Omental fat pad (tissue), 4 donors: ENCODE results near the gene ARSI. TPM values are rescaled to one million over a fixed set of nuclear protein-coding genes. Genes with fewer than 3 reads are reported as not detected.

Experiments
- ATAC-seq: fragments of 150-250 bp; one replicate; pipeline ENCODE4 v1.9.1; 2016; ENCODE audit warnings: mild to moderate bottlenecking, moderate library complexity; ENCODE audit not compliant: low FRiP score
- DNase-seq: peaks from one replicate; pipeline ENCODE4 v3.0.0-alpha.2; 2019; ENCODE audit warnings: low spot score
- CTCF ChIP-seq, 3 donors: fragments of 450-650 bp; IDR thresholded peaks; one replicate each; pipeline ENCODE4 v1.5.1; 2016 to 2017; ENCODE audit warnings: antibody characterized with exemption in 3 of 3, mild to moderate bottlenecking in 3 of 3, moderate library complexity in 2 of 3
- total RNA-seq, 4 donors: library from RNA; depleted of rRNA; stranded (reverse); fragments of >200 nt; gene quantifications; one replicate each; pipeline ENCODE4 v1.1.0, GENCODE V29; 2016

The ARSI gene
- total RNA-seq, 4 donors from 2014 or later = 0.69 to 43.1 (median 3.6) TPM

- ATAC-seq (peak; percentile 25), DNase-seq (no peak)
- TF ChIP-seq CTCF (IDR thresholded peaks at IDR 0.05) = no peak
Measured at GRCh38 chr5:150298701-150299451, 3.8 kb downstream of the ARSI start.

- DNase-seq (no peak), ATAC-seq (no peak)
- no peak for TF ChIP-seq CTCF (IDR thresholded peaks at IDR 0.05)
Measured at GRCh38 chr5:150297934-150298595, 4.6 kb downstream of the ARSI start.

GRCh38 chr5:150297236-150297890 lies 5.3 kb downstream of the ARSI start:
- no peak for TF ChIP-seq CTCF (IDR thresholded peaks at IDR 0.05)
- no peak for ATAC-seq
- no peak for DNase-seq

GRCh38 chr5:150296496-150296895 lies 6.2 kb downstream of the ARSI start:
- no peak for TF ChIP-seq CTCF (IDR thresholded peaks at IDR 0.05)
- ATAC-seq = no peak
- DNase-seq = no peak

GRCh38 chr5:150295741-150296486 lies 6.8 kb downstream of the ARSI start:
- DNase-seq (no peak), ATAC-seq (peak; percentile 11)
- TF ChIP-seq CTCF (IDR thresholded peaks at IDR 0.05) = no peak

- DNase-seq = peak; percentile 40
- ATAC-seq = peak; percentile 83
- no peak for TF ChIP-seq CTCF (IDR thresholded peaks at IDR 0.05)
Measured at GRCh38 chr5:150295172-150295634, 7.5 kb downstream of the ARSI start.
